ENCODE results near the gene NKAP.
"Not testable (repeated sequence)": the region's sequence is repeated elsewhere in the genome, so short reads cannot be mapped to it uniquely, and the experiment has no call there.

GRCh38 chrX:119966837-119967236, 23.3 kb upstream of the NKAP start:
- not testable (repeated sequence) for TF ChIP-seq ZNF274 (IDR thresholded peaks at IDR 0.05; ENCODE audit: low read depth, low read length); SUZ12 (IDR thresholded peaks at IDR 0.05; ENCODE audit: extremely low read depth, insufficient read depth, insufficient read length)
